Fibroblast of lung (primary cell): ENCODE data around the gene EFNA5.

Source experiments
- CTCF ChIP-seq, 2 donors: IDR thresholded peaks in 1 of 2; conservative IDR thresholded peaks in 1 of 2; 1 replicate in 1 of 2; 2 replicates in 1 of 2; pipeline ENCODE4 v1.5.1; 2011 to 2012; ENCODE audit warnings: low read length in 2 of 2, control low read depth in 1 of 2, inconsistent platforms in 1 of 2, low read depth in 1 of 2, mild to moderate bottlenecking in 1 of 2
- EZH2 ChIP-seq: IDR thresholded peaks from 2 replicates; pipeline ENCODE4 v1.5.1; 2012; ENCODE audit warnings: low read length, control low read depth, mild to moderate bottlenecking; ENCODE audit errors: missing control alignments

- TF ChIP-seq CTCF (conservative IDR thresholded peaks at IDR 0.05 in 1 of 2, IDR thresholded peaks at IDR 0.05 in 1 of 2; ENCODE audit: low read depth in 1 of 2, low read length in 2 of 2) (no peak), EZH2 (no peak)
Observed at GRCh38 chr5:107513337-107514085, 157.2 kb downstream of the EFNA5 start.
